ENCODE results near the gene RBMS2. TPM values are rescaled to one million over a fixed set of nuclear protein-coding genes. Genes with fewer than 3 reads are reported as not detected.

The RBMS2 gene
- total and polyA plus RNA-seq, 9 of the 15 experiments (the other 6 are each of a cell fraction or from before 2014, with no cell fraction given) = 0.08 to 10.5 (median 0.31) TPM

DNA sequence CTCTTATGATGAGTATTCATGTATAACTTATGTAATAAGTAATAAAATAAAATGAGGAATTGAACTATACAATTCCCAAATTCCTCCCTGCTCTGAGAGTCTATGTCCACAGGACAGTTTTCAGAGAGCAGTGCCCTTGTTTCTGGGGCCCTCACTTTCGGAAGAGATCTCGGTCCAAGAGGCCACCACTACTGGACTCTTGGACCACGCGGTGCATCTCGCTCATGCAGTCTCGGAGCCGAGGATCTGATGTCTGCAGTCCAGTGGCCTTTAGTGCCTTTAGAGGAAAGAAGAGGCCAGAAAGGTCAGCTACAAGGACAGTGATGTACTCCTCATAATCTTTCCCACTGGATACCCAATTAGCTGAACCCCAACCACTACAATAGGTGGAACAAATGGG, 42.0 kb upstream of the RBMS2 start:
- no peaks in the 10 kb centered on the region for H3K79me2 ChIP-seq (ENCODE audit: control insufficient read depth, insufficient read depth, low read length)
- H3K36me3 ChIP-seq (ENCODE audit: control insufficient read depth, insufficient read depth, low read length) = no peaks in the 10 kb centered on the region
- ATAC-seq = no peak
- no peak overlapping the region for H3K9ac ChIP-seq (ENCODE audit: insufficient read depth in 1 of 2, low read depth in 2 of 2, low read length in 2 of 2)
- no peak overlapping the region for H3K27ac ChIP-seq (ENCODE audit: extremely low read depth, low read depth, low read length)
- in situ Hi-C loops (cut with MboI) (no loop called here), intact Hi-C loops (cut with micrococcal nuclease) (no loop called here)
- H2AFZ ChIP-seq (ENCODE audit: low read depth, low read length) = no peak overlapping the region
- WGBS (ENCODE audit: insufficient coverage, low coverage, missing lambda C conversion rate) = 23% methylated on average over 7 of the region's 7 CpGs
- ChIA-PET CTCF (ENCODE audit: low intra/inter-chr PET ratio) (no interaction called here), POLR2A (interaction anchor here (1.1 to 2.5 kb wide), 4 partner anchors 8 to 12 kb away, joined by 3 to 14 read pairs (median 8); no protein-coding TSS in a partner anchor)
- peaks cover 0 to 4% of the 10 kb centered on the region in 2 experiments; a peak in 2 of 5 replicates for H3K4me1 ChIP-seq (replicated peaks in 1 of 2; ENCODE audit: control insufficient read depth in 2 of 2, insufficient read depth in 2 of 2, low read length in 2 of 2)
- no peak overlapping the region for H3K4me3 ChIP-seq
- BruUV-seq (replicated peaks) = no TSS peak
- FAIRE-seq = no peak
- no peak overlapping the region for H3K4me2 ChIP-seq (ENCODE audit: insufficient read depth, low read length)
- H3K27me3 ChIP-seq (ENCODE audit: control insufficient read depth in 2 of 2, insufficient read depth in 2 of 2, low read length in 2 of 2) = no peaks in the 10 kb centered on the region
- no peak for DNase-seq (ENCODE audit: extremely low read depth in 1 of 4, low spot score in 3 of 4)
- TF ChIP-seq ZBTB33 (CRISPR knock-in tag; IDR thresholded peaks at IDR 0.05) (no peak), SAP30 (IDR thresholded peaks at IDR 0.05; ENCODE audit: borderline replicate concordance, insufficient read depth, low read depth, low read length, poor library complexity, severe bottlenecking) (no peak), RBM14 (IDR thresholded peaks at IDR 0.05; ENCODE audit: borderline replicate concordance, insufficient read depth, low read depth, low read length) (no peak), HLTF (IDR thresholded peaks at IDR 0.05) (no peak), TAF1 (IDR thresholded peaks at IDR 0.05; ENCODE audit: control insufficient read depth, extremely low read depth, insufficient read depth, low read length, severe bottlenecking) (no peak), IRF2 (CRISPR knock-in tag; IDR thresholded peaks at IDR 0.05) (no peak), SOX6 (IDR thresholded peaks at IDR 0.05) (no peak), LCOR (CRISPR knock-in tag; IDR thresholded peaks at IDR 0.05) (no peak), KLF16 (IDR thresholded peaks at IDR 0.05) (no peak), FUS (optimal IDR thresholded peaks at IDR 0.05; ENCODE audit: low read depth, low read length) (no peak), THRA (IDR thresholded peaks at IDR 0.05) (no peak), ARID2 (IDR thresholded peaks at IDR 0.05) (no peak), PRPF4 (IDR thresholded peaks at IDR 0.05; ENCODE audit: insufficient read depth, low read depth, low read length, poor library complexity, severe bottlenecking) (no peak), ZNF224 (CRISPR knock-in tag; IDR thresholded peaks at IDR 0.05) (no peak)
- TF ChIP-seq, protein P1, sequence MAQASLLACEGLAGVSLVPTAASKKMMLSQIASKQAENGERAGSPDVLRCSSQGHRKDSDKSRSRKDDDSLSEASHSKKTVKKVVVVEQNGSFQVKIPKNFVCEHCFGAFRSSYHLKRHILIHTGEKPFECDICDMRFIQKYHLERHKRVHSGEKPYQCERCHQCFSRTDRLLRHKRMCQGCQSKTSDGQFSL (CRISPR knock-in tag; IDR thresholded peaks at IDR 0.05) = no peak
- TF ChIP-seq, protein P1 (tag; IDR thresholded peaks at IDR 0.05) = no peak
- TF ChIP-seq, protein P2, sequence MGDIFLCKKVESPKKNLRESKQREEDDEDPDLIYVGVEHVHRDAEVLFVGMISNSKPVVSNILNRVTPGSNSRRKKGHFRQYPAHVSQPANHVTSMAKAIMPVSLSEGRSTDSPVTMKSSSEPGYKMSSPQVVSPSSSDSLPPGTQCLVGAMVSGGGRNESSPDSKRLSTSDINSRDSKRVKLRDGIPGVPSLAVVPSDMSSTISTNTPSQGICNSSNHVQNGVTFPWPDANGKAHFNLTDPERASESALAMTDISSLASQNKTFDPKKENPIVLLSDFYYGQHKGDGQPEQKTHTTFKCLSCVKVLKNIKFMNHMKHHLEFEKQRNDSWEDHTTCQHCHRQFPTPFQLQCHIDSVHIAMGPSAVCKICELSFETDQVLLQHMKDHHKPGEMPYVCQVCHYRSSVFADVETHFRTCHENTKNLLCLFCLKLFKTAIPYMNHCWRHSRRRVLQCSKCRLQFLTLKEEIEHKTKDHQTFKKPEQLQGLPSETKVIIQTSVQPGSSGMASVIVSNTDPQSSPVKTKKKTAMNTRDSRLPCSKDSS (IDR thresholded peaks at IDR 0.05; ENCODE audit: low read depth, partially characterized antibody) = no peak
- no peaks in the 10 kb centered on the region for H3K9me3 ChIP-seq (replicated peaks; ENCODE audit: control insufficient read depth, insufficient read depth, low read depth, low read length)
- H4K20me1 ChIP-seq (replicated peaks; ENCODE audit: control insufficient read depth, insufficient read depth, low read length) = 0 out of 2 replicates have a peak, but pooled peaks cover 8% of the 10 kb centered on the region
- peaks cover 5% of the 10 kb centered on the region for H3K9me1 ChIP-seq (ENCODE audit: control insufficient read depth, insufficient read depth, low read length)

Data from K562 (cell line).